Fibroblast of lung (primary cell): ENCODE results near the gene THPO. TPM values are rescaled to one million over a fixed set of nuclear protein-coding genes. Genes with fewer than 3 reads are reported as not detected.

ENCODE experiments used
- DNase-seq, 2 donors: peaks; one replicate each; pipeline versions ENCODE4 v3.0.0 to v3.0.0-alpha.2; 2010; ENCODE audit warnings: low read depth in 2 of 2
- H2AFZ ChIP-seq: 2 replicates; pipeline ENCODE4 v1.5.1; 2012; ENCODE audit warnings: low read length, control low read depth, inconsistent platforms
- H3K27ac ChIP-seq: 2 replicates; pipeline ENCODE4 v1.5.1; 2011; ENCODE audit warnings: low read length, control low read depth; ENCODE audit not compliant: insufficient read depth
- H3K27me3 ChIP-seq: 2 replicates; pipeline ENCODE4 v1.5.1; 2011; ENCODE audit warnings: mild to moderate bottlenecking, low read length; ENCODE audit not compliant: control insufficient read depth, insufficient read depth
- H3K36me3 ChIP-seq: 2 replicates; pipeline ENCODE4 v1.5.1; 2011; ENCODE audit warnings: low read length; ENCODE audit not compliant: control insufficient read depth, insufficient read depth
- H3K4me1 ChIP-seq: 2 replicates; pipeline ENCODE4 v1.5.1; 2011; ENCODE audit warnings: low read length; ENCODE audit not compliant: control insufficient read depth, insufficient read depth; ENCODE audit errors: extremely low read depth
- H3K4me2 ChIP-seq: 2 replicates; pipeline ENCODE4 v1.5.1; 2011; ENCODE audit warnings: low read length, control low read depth; ENCODE audit not compliant: insufficient read depth; ENCODE audit errors: extremely low read depth
- H3K4me3 ChIP-seq, 4 experiments: fragments of 200-600 bp in 1 of 4; sonication (generic) in 1 of 4; replicated peaks in 1 of 4; 2 replicates each; pipeline ENCODE4 v1.5.1; 2011 to 2016; ENCODE audit warnings: low read length in 4 of 4, low read depth in 3 of 4, mild to moderate bottlenecking in 3 of 4, control low read depth in 2 of 4, inconsistent platforms in 1 of 4, mixed read lengths in 1 of 4; ENCODE audit not compliant: insufficient read depth in 1 of 4; ENCODE audit errors: control extremely low read depth in 1 of 4
- H3K79me2 ChIP-seq: 2 replicates; pipeline ENCODE4 v1.5.1; 2012; ENCODE audit warnings: mild to moderate bottlenecking, low read length, inconsistent platforms; ENCODE audit not compliant: control insufficient read depth, insufficient read depth
- H3K9ac ChIP-seq: 2 replicates; pipeline ENCODE4 v1.5.1; 2011; ENCODE audit warnings: mild to moderate bottlenecking, low read length, control low read depth; ENCODE audit not compliant: insufficient read depth
- H3K9me3 ChIP-seq: 2 replicates; pipeline ENCODE4 v1.5.1; 2012; ENCODE audit warnings: low read depth, low read length; ENCODE audit not compliant: control insufficient read depth, insufficient read depth
- H4K20me1 ChIP-seq: 2 replicates; pipeline ENCODE4 v1.5.1; 2011; ENCODE audit warnings: low read length; ENCODE audit not compliant: control insufficient read depth, insufficient read depth; ENCODE audit errors: extremely low read depth
- CTCF ChIP-seq, 2 donors: IDR thresholded peaks in 1 of 2; conservative IDR thresholded peaks in 1 of 2; 1 replicate in 1 of 2; 2 replicates in 1 of 2; pipeline ENCODE4 v1.5.1; 2011 to 2012; ENCODE audit warnings: low read length in 2 of 2, control low read depth in 1 of 2, inconsistent platforms in 1 of 2, low read depth in 1 of 2, mild to moderate bottlenecking in 1 of 2
- EZH2 ChIP-seq: IDR thresholded peaks from 2 replicates; pipeline ENCODE4 v1.5.1; 2012; ENCODE audit warnings: low read length, control low read depth, mild to moderate bottlenecking; ENCODE audit errors: missing control alignments
- polyA plus RNA-seq, 2 donors: library from polyadenylated mRNA; depleted of rRNA in 1 of 2; stranded (reverse) in 1 of 2; unstranded in 1 of 2; fragments of >200 nt; gene quantifications; 2 replicates each; pipeline ENCODE4 v1.2.1, GENCODE V29; 2011 to 2012; ENCODE audit warnings: missing spikeins in 1 of 2
- total RNA-seq: library from RNA; depleted of rRNA; stranded (reverse); fragments of >200 nt; gene quantifications from 2 replicates; pipeline ENCODE4 v1.2.1, GENCODE V29; 2014

The THPO gene
- total and polyA plus RNA-seq, 2 donors (not counting 1 experiment from before 2014, with no cell fraction given) = 0.27 to 0.50 TPM

- peak overlapping the region; percentile 19 for H3K4me2 ChIP-seq
- no peak overlapping the region for H3K27ac ChIP-seq
- peaks cover 5% of the 10 kb centered on the region for H3K4me1 ChIP-seq
- no peaks in the 10 kb centered on the region for H3K9me3 ChIP-seq
- peaks cover 10% of the 10 kb centered on the region for H3K36me3 ChIP-seq
- no peak overlapping the region for H3K4me3 ChIP-seq
- no peaks in the 10 kb centered on the region for H3K27me3 ChIP-seq
- TF ChIP-seq CTCF (conservative IDR thresholded peaks at IDR 0.05 in 1 of 2, IDR thresholded peaks at IDR 0.05 in 1 of 2; ENCODE audit: low read depth in 1 of 2, low read length in 2 of 2) (no peak), EZH2 (no peak)
- no peaks in the 10 kb centered on the region for H4K20me1 ChIP-seq
- peak; percentile 69 to 88 for DNase-seq
- H2AFZ ChIP-seq = no peak overlapping the region
- no peak overlapping the region for H3K9ac ChIP-seq
- peaks cover 9% of the 10 kb centered on the region for H3K79me2 ChIP-seq
These were observed 9.3 kb downstream of the THPO start for GRCh38 chr3:184368586-184369183.

- Histone ChIP-seq H3K9ac (no peak overlapping the region), H3K27me3 (no peaks in the 10 kb centered on the region), H3K36me3 (peaks cover 10% of the 10 kb centered on the region), H3K9me3 (no peaks in the 10 kb centered on the region), H2AFZ (no peak overlapping the region), H4K20me1 (no peaks in the 10 kb centered on the region), H3K79me2 (peaks cover 13% of the 10 kb centered on the region), H3K27ac (no peak overlapping the region), H3K4me2 (no peak overlapping the region), H3K4me1 (peaks cover 5% of the 10 kb centered on the region), H3K4me3 (no peak overlapping the region)
- DNase-seq = no peak
- no peak for TF ChIP-seq CTCF (conservative IDR thresholded peaks at IDR 0.05 in 1 of 2, IDR thresholded peaks at IDR 0.05 in 1 of 2; ENCODE audit: low read depth in 1 of 2, low read length in 2 of 2)
- no peak for TF ChIP-seq EZH2
These were observed 9.9 kb downstream of the THPO start for GRCh38 chr3:184368116-184368515.

- peak; percentile 36 to 67 for DNase-seq
- Histone ChIP-seq H3K79me2 (peaks cover 13% of the 10 kb centered on the region), H2AFZ (no peak overlapping the region), H3K27ac (no peak overlapping the region), H3K4me2 (peak overlapping the region; percentile 27), H3K36me3 (peaks cover 10% of the 10 kb centered on the region), H3K9me3 (no peaks in the 10 kb centered on the region), H3K9ac (no peak overlapping the region), H3K4me3 (no peak overlapping the region), H3K27me3 (no peaks in the 10 kb centered on the region), H4K20me1 (no peaks in the 10 kb centered on the region), H3K4me1 (peaks cover 5% of the 10 kb centered on the region)
- TF ChIP-seq EZH2 (no peak), CTCF (conservative IDR thresholded peaks at IDR 0.05 in 1 of 2, IDR thresholded peaks at IDR 0.05 in 1 of 2; ENCODE audit: low read depth in 1 of 2, low read length in 2 of 2) (no peak)
These were observed 11.3 kb downstream of the THPO start for GRCh38 chr3:184366619-184367289.
